Naive thymus-derived CD4-positive, alpha-beta T cell (primary cell): ENCODE data around the gene RHOJ. TPM values are rescaled to one million over a fixed set of nuclear protein-coding genes. Genes with fewer than 3 reads are reported as not detected.

Experiments used
- ATAC-seq: fragments of 150-1000 bp; cut with Tn5 transposase; 2 replicates; pipeline ENCODE4 v1.10.0; 2021; ENCODE audit warnings: mild to moderate bottlenecking, moderate library complexity
- CTCF ChIA-PET: fragments of 350-600 bp; sonication (Branson Sonifier 250); formaldehyde crosslinking; loops from one replicate; lab custom pipeline; 2021; ENCODE audit warnings: antibody characterized with exemption; lab: Charles Lee
- POLR2A ChIA-PET: fragments of 350-600 bp; sonication (Branson Sonifier 250); formaldehyde crosslinking; loops from one replicate; lab custom pipeline; 2021; ENCODE audit warnings: antibody characterized with exemption, inconsistent platforms; lab: Charles Lee
- DNase-seq, 9 donors: peaks; one replicate each; pipeline versions ENCODE4 v3.0.0 to v3.0.0-alpha.2; 2020 to 2022; ENCODE audit warnings: mixed read lengths in 1 of 9
- H3K27ac ChIP-seq: one replicate; pipeline ENCODE4 v1.7.0; 2013; ENCODE audit warnings: mild to moderate bottlenecking, low read depth, low read length, moderate library complexity
- H3K27me3 ChIP-seq, 2 donors: one replicate each; pipeline ENCODE4 v1.7.0; 2013; ENCODE audit warnings: low read length in 2 of 2, mild to moderate bottlenecking in 2 of 2, moderate library complexity in 2 of 2; ENCODE audit not compliant: control insufficient read depth in 2 of 2, insufficient read depth in 2 of 2
- H3K36me3 ChIP-seq, 3 experiments: 1 replicate in 2 of 3; 2 replicates in 1 of 3; pipeline ENCODE4 v1.7.0; 2013; ENCODE audit warnings: low read length in 3 of 3, mild to moderate bottlenecking in 3 of 3, moderate library complexity in 1 of 3; ENCODE audit not compliant: insufficient read depth in 3 of 3, control insufficient read depth in 2 of 3
- H3K4me1 ChIP-seq, 2 donors: one replicate each; pipeline ENCODE4 v1.7.0; 2013; ENCODE audit warnings: low read length in 2 of 2, mild to moderate bottlenecking in 2 of 2, moderate library complexity in 1 of 2; ENCODE audit not compliant: control insufficient read depth in 2 of 2, insufficient read depth in 2 of 2
- H3K4me3 ChIP-seq: 2 replicates; pipeline ENCODE4 v1.7.0; 2013; ENCODE audit warnings: mild to moderate bottlenecking, low read length
- H3K9me3 ChIP-seq, 3 experiments: 1 replicate in 2 of 3; 2 replicates in 1 of 3; pipeline ENCODE4 v1.7.0; 2013; ENCODE audit warnings: low read length in 3 of 3; ENCODE audit not compliant: control insufficient read depth in 2 of 3
- H3K27ac Mint-ChIP-seq, 9 donors: one replicate each; pipeline ENCODE4 v1.8.0; 2020 to 2022; ENCODE audit warnings: mixed read lengths in 9 of 9, mild to moderate bottlenecking in 8 of 9, moderate library complexity in 5 of 9, inconsistent platforms in 2 of 9
- H3K27me3 Mint-ChIP-seq, 5 donors: one replicate each; pipeline ENCODE4 v1.8.0; 2021 to 2022; ENCODE audit warnings: mixed read lengths in 5 of 5, mild to moderate bottlenecking in 1 of 5
- H3K36me3 Mint-ChIP-seq, 5 donors: one replicate each; pipeline ENCODE4 v1.8.0; 2020 to 2022; ENCODE audit warnings: mixed read lengths in 5 of 5, mild to moderate bottlenecking in 3 of 5, inconsistent platforms in 1 of 5
- H3K4me1 Mint-ChIP-seq, 7 donors: one replicate each; pipeline ENCODE4 v1.8.0; 2020 to 2022; ENCODE audit warnings: mixed read lengths in 7 of 7, mild to moderate bottlenecking in 3 of 7, inconsistent platforms in 1 of 7
- H3K4me3 Mint-ChIP-seq, 10 donors: one replicate each; pipeline ENCODE4 v1.8.0; 2020 to 2022; ENCODE audit warnings: mild to moderate bottlenecking in 10 of 10, mixed read lengths in 10 of 10, moderate library complexity in 6 of 10, inconsistent platforms in 2 of 10
- H3K9me3 Mint-ChIP-seq, 11 donors: one replicate each; pipeline ENCODE4 v1.8.0; 2020 to 2022; ENCODE audit warnings: mixed read lengths in 11 of 11, mild to moderate bottlenecking in 4 of 11, inconsistent platforms in 1 of 11, moderate library complexity in 1 of 11
- intact Hi-C, 2 donors: fragments of 100-400 bp; cut with micrococcal nuclease; formaldehyde crosslinking; loops; one replicate each; pipeline ENCODE4 v1.15.1; 2023
- polyA plus RNA-seq, 2 donors: library from polyadenylated mRNA; unstranded; fragments of 300-500 nt; fragmentation: Illumina TruSeq; gene quantifications; one replicate each; pipeline ENCODE4 v1.2.3, GENCODE V29; 2021
- total RNA-seq, 6 experiments: library from RNA in 5 of 6; stranded (reverse) in 5 of 6; gene quantifications; 1 replicate in 5 of 6; 2 replicates in 1 of 6; pipeline ENCODE4 v1.2.3 and lab custom pipeline; 2021 to 2026

Gene RHOJ
- total and polyA plus RNA-seq, 7 experiments from 2014 or later, result not detected

DNA sequence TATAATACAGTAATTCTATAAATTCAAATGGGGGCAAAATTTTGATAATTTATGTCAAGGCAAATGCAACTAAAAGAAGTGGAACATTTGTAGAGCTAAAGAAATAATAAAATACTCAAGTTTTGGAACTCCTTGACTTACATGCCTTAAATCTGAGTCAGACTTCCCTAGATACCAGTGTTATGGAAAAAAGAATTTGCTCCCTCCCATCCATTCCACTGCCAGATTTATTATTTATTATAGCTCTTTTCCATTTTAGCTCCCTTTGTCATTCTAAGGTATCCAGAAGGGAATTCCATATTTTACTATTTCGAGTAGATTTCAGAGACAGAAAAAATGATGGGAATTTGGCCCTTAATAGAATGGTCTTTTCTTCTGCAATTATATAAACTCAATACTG lies 44.0 kb downstream of the RHOJ start:
- no peak overlapping the region for H3K27ac ChIP-seq
- Mint-ChIP-seq H3K4me1 (no peaks in the 10 kb centered on the region), H3K36me3 (no peaks in the 10 kb centered on the region), H3K27me3 (peaks cover 2 to 47% (median 42%) of the 10 kb centered on the region in 5 donors), H3K9me3 (peaks cover 0 to 9% (median 2%) of the 10 kb centered on the region in 11 donors), H3K27ac (no peak overlapping the region), H3K4me3 (no peak overlapping the region)
- ChIA-PET CTCF (no interaction called here), POLR2A (no interaction called here)
- DNase-seq (no peak), ATAC-seq (no peak)
- intact Hi-C loops, result no loop called here
- H3K36me3 ChIP-seq, result no peaks in the 10 kb centered on the region
- no peaks in the 10 kb centered on the region for H3K27me3 ChIP-seq
- H3K9me3 ChIP-seq, result no peaks in the 10 kb centered on the region
- H3K4me3 ChIP-seq, result no peak overlapping the region
- no peaks in the 10 kb centered on the region for H3K4me1 ChIP-seq

DNA sequence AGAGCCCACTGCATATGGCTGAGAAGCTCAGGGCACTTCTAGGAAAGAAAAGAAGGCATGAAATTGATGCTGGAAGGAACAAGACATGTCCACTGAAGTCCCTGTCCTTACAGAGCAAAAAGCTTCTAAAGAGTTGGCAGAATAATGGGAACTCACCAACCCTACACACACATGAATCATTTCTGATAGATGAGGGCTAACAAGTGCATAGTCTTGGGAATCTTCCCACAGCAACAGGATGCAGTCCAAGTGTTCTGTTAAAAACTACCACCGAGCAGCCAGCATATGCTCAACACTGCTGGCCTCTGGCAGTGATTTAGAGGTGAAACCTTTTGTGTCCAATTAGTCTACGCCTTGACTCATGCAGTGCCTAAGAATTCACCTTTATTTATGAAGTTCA lies 44.8 kb downstream of the RHOJ start:
- H3K27ac Mint-ChIP-seq, result no peak overlapping the region
- Histone ChIP-seq H3K36me3 (no peaks in the 10 kb centered on the region), H3K27me3 (no peaks in the 10 kb centered on the region), H3K4me3 (no peak overlapping the region), H3K27ac (no peak overlapping the region), H3K4me1 (no peaks in the 10 kb centered on the region), H3K9me3 (no peaks in the 10 kb centered on the region)
- peaks cover 2 to 47% (median 35%) of the 10 kb centered on the region in 5 donors for H3K27me3 Mint-ChIP-seq
- POLR2A ChIA-PET, result no interaction called here
- ATAC-seq (no peak), DNase-seq (no peak)
- no peak overlapping the region for H3K4me3 Mint-ChIP-seq
- H3K9me3 Mint-ChIP-seq, result peaks cover 0 to 9% (median 0%) of the 10 kb centered on the region in 11 donors
- intact Hi-C loops, result no loop called here
- no peaks in the 10 kb centered on the region for H3K36me3 Mint-ChIP-seq
- H3K4me1 Mint-ChIP-seq, result no peaks in the 10 kb centered on the region
- CTCF ChIA-PET, result no interaction called here

DNA sequence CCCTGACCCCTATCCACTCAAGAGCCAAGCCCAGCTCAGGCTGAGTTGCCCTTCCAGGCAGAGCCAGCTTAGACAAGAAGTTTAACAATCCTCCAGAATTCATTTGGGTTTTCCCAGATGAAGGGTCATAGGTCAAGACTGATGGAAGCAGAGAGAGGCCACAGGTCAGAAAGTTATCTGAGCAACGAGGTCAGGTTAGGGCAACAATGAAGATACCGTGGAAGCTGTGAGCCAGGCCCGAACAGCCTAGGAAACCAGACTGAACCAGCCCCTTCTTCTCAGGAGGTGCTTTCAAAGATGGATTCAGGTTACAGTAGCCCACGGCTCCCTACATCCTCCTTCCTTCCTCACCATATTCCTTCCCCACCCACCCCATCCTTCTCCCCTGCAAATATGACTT lies 53.1 kb downstream of the RHOJ start:
- no peaks in the 10 kb centered on the region for H3K36me3 ChIP-seq
- no peaks in the 10 kb centered on the region for H3K9me3 Mint-ChIP-seq
- H3K4me1 Mint-ChIP-seq, result no peaks in the 10 kb centered on the region
- ChIA-PET POLR2A (interaction anchor here (0.7 kb wide), 1 partner anchor 187 kb away, joined by 5 read pairs; no protein-coding TSS in a partner anchor), CTCF (no interaction called here)
- no peak overlapping the region for H3K4me3 Mint-ChIP-seq
- ATAC-seq (no peak), DNase-seq (no peak)
- no peak overlapping the region for H3K27ac ChIP-seq
- no peak overlapping the region for H3K27ac Mint-ChIP-seq
- intact Hi-C loops, result no loop called here
- H3K36me3 Mint-ChIP-seq, result no peaks in the 10 kb centered on the region
- no peaks in the 10 kb centered on the region for H3K4me1 ChIP-seq
- no peaks in the 10 kb centered on the region for H3K9me3 ChIP-seq
- no peak overlapping the region for H3K4me3 ChIP-seq
- H3K27me3 ChIP-seq, result no peaks in the 10 kb centered on the region
- H3K27me3 Mint-ChIP-seq, result peaks cover 0 to 47% (median 35%) of the 10 kb centered on the region in 5 donors

DNA sequence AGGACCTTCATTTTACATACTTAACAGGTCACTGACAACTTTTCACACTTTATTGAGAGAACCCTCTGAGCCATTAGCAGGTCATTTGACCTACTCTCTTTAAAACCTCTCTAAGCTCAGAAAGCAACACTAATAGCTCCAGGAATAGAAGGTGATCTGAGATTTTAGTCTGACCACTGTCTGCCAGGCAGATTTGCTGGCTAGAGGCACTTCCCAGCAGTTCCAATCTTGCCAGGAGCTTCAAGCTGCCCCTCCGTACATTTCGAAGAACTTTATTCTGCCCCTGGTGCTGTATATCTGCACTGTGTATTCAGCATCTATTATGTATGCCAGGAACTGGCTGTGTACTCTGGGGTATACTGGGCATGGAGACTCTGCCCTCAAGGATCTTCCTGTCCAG lies 58.2 kb downstream of the RHOJ start:
- Mint-ChIP-seq H3K27me3 (peaks cover 5 to 56% (median 29%) of the 10 kb centered on the region in 5 donors), H3K4me1 (no peaks in the 10 kb centered on the region), H3K36me3 (no peaks in the 10 kb centered on the region), H3K9me3 (peaks cover 0 to 8% (median 4%) of the 10 kb centered on the region in 11 donors), H3K4me3 (no peak overlapping the region), H3K27ac (no peak overlapping the region)
- DNase-seq, result no peak
- H3K9me3 ChIP-seq, result no peaks in the 10 kb centered on the region
- no peak overlapping the region for H3K27ac ChIP-seq
- no peak overlapping the region for H3K4me3 ChIP-seq
- ChIA-PET CTCF (no interaction called here), POLR2A (no interaction called here)
- no peak for ATAC-seq
- no peaks in the 10 kb centered on the region for H3K36me3 ChIP-seq
- no peaks in the 10 kb centered on the region for H3K27me3 ChIP-seq
- intact Hi-C loops, result no loop called here
- H3K4me1 ChIP-seq, result no peaks in the 10 kb centered on the region

DNA sequence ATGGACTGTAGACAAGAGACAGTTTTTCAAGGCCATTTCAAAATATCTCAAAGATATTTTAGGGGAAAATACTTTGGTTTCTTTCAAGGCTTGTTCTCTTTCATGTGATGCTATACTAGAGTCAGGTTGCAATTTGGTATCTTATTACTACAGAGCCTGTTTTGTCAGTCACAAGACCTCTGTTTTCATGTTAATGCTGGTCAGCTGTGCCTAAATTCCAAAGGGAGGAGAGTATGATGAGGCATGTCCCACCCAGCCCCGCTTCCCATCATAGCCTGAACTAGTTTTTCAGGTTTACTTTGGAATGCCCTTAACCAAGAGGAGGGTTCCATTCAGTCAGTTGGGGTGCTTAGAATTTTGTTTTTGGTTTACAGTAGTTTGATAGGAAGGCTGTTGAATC lies 61.9 kb downstream of the RHOJ start:
- DNase-seq (no peak), ATAC-seq (no peak)
- Mint-ChIP-seq H3K27me3 (peaks cover 5 to 59% (median 24%) of the 10 kb centered on the region in 5 donors), H3K4me3 (no peak overlapping the region), H3K4me1 (no peaks in the 10 kb centered on the region), H3K36me3 (no peaks in the 10 kb centered on the region), H3K27ac (no peak overlapping the region), H3K9me3 (peaks cover 0 to 8% (median 4%) of the 10 kb centered on the region in 11 donors)
- Histone ChIP-seq H3K27ac (no peak overlapping the region), H3K4me1 (no peaks in the 10 kb centered on the region), H3K36me3 (no peaks in the 10 kb centered on the region), H3K9me3 (no peaks in the 10 kb centered on the region), H3K27me3 (no peaks in the 10 kb centered on the region), H3K4me3 (no peak overlapping the region)
- intact Hi-C loops, result no loop called here
- CTCF ChIA-PET, result no interaction called here
- POLR2A ChIA-PET, result no interaction called here

DNA sequence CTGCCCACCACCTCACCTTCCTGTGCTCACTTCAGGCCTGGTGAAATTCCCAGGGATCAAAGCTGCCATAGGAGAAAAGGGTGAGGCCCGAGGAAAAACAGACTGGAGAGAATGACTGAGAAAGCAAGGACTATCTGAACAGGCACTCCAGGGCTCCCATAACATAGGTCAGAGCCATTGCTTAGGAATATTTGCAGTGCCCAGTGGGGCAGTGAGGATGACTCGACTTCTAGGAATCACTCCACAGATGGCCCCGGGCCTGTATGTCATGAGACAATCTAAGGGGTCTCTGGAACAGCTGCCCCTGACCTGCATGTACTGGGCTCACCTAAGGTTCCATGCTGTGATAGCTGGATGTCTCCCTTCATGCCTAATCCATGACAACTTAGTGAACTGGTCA lies 62.9 kb downstream of the RHOJ start:
- no peaks in the 10 kb centered on the region for H3K36me3 Mint-ChIP-seq
- CTCF ChIA-PET, result no interaction called here

DNA sequence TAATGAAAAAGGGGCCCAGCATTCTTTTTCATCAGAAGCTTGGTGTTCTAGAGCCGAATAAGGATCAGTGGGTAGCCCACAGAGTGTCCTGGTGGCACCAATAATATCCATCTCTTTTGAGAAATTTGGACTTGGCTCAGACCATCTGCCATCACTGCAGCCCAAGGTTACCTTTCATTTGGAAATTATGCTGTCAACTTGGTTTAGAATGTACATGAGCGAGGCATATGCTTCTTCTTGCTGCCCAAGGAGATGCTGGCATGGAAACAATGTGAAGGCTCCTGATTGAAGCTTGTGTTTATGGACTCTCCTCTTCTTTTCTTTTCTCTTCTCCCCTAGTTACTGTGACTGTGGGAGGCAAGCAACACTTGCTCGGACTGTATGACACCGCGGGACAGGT lies 64.5 kb downstream of the RHOJ start:
- H3K27me3 Mint-ChIP-seq, result peaks cover 5 to 47% (median 19%) of the 10 kb centered on the region in 5 donors
- ChIA-PET POLR2A (no interaction called here), CTCF (no interaction called here)
- no peak overlapping the region for H3K27ac Mint-ChIP-seq
- Histone ChIP-seq H3K4me3 (no peak overlapping the region), H3K27me3 (no peaks in the 10 kb centered on the region), H3K36me3 (no peaks in the 10 kb centered on the region), H3K9me3 (no peaks in the 10 kb centered on the region), H3K4me1 (no peaks in the 10 kb centered on the region), H3K27ac (no peak overlapping the region)
- H3K36me3 Mint-ChIP-seq, result no peaks in the 10 kb centered on the region
- H3K4me3 Mint-ChIP-seq, result no peak overlapping the region
- no peak for ATAC-seq
- intact Hi-C loops, result no loop called here
- no peaks in the 10 kb centered on the region for H3K4me1 Mint-ChIP-seq
- no peak for DNase-seq
- H3K9me3 Mint-ChIP-seq, result peaks cover 0 to 8% (median 4%) of the 10 kb centered on the region in 11 donors

More for the DNA sequence above, 62.9 kb downstream of the RHOJ start:
- intact Hi-C loops, result no loop called here
- Histone ChIP-seq H3K4me1 (no peaks in the 10 kb centered on the region), H3K9me3 (no peaks in the 10 kb centered on the region), H3K4me3 (no peak overlapping the region), H3K27me3 (no peaks in the 10 kb centered on the region), H3K36me3 (no peaks in the 10 kb centered on the region), H3K27ac (no peak overlapping the region)
- DNase-seq (no peak), ATAC-seq (no peak)
- Mint-ChIP-seq H3K9me3 (peaks cover 0 to 8% (median 4%) of the 10 kb centered on the region in 11 donors), H3K27ac (no peak overlapping the region), H3K4me1 (no peaks in the 10 kb centered on the region), H3K4me3 (no peak overlapping the region), H3K27me3 (peaks cover 5 to 54% (median 19%) of the 10 kb centered on the region in 5 donors)
- POLR2A ChIA-PET, result no interaction called here
